ENCODE data around the gene ZSCAN9. TPM values are rescaled to one million over a fixed set of nuclear protein-coding genes. Genes with fewer than 3 reads are reported as not detected.
A peak's percentile ranks its signal among the peaks of the same experiment; 100 is the strongest.

The ZSCAN9 gene
- total RNA-seq, 2 donors from 2014 or later: 9.1 to 10.9 TPM

GRCh38 chr6:28267695-28268059 is 42.6 kb downstream of the ZSCAN9 start:
- H3K4me3 ChIP-seq: peak overlapping the region; percentile 79 to 83
- H3K4me1 ChIP-seq: peaks cover 8% of the 10 kb centered on the region
- ATAC-seq: no peak
- intact Hi-C loops (cut with DNase I): loop anchor here (10.0 kb wide), 1 partner anchor 67 kb away; the partner anchor contains the start of gene ZSCAN31
- 0 to 4% methylated on average over 1 of the region's 1 CpG for WGBS, 2 donors
- peaks cover 0 to 4% of the 10 kb centered on the region in 2 donors for H3K36me3 ChIP-seq (replicated peaks in 1 of 2; ENCODE audit: insufficient read depth in 1 of 2, low read depth in 2 of 2)
- H3K9me3 ChIP-seq: no peaks in the 10 kb centered on the region
- DNase-seq: no peak
- H3K27me3 ChIP-seq: no peaks in the 10 kb centered on the region
- H3K27ac ChIP-seq: peak overlapping the region in 2 of 4 donors; percentile 77 to 85
- TF ChIP-seq, protein P1, sequence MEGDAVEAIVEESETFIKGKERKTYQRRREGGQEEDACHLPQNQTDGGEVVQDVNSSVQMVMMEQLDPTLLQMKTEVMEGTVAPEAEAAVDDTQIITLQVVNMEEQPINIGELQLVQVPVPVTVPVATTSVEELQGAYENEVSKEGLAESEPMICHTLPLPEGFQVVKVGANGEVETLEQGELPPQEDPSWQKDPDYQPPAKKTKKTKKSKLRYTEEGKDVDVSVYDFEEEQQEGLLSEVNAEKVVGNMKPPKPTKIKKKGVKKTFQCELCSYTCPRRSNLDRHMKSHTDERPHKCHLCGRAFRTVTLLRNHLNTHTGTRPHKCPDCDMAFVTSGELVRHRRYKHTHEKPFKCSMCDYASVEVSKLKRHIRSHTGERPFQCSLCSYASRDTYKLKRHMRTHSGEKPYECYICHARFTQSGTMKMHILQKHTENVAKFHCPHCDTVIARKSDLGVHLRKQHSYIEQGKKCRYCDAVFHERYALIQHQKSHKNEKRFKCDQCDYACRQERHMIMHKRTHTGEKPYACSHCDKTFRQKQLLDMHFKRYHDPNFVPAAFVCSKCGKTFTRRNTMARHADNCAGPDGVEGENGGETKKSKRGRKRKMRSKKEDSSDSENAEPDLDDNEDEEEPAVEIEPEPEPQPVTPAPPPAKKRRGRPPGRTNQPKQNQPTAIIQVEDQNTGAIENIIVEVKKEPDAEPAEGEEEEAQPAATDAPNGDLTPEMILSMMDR (IDR thresholded peaks at IDR 0.05): no peak
- no peak for TF ChIP-seq POLR2A (IDR thresholded peaks at IDR 0.05)

DNA sequence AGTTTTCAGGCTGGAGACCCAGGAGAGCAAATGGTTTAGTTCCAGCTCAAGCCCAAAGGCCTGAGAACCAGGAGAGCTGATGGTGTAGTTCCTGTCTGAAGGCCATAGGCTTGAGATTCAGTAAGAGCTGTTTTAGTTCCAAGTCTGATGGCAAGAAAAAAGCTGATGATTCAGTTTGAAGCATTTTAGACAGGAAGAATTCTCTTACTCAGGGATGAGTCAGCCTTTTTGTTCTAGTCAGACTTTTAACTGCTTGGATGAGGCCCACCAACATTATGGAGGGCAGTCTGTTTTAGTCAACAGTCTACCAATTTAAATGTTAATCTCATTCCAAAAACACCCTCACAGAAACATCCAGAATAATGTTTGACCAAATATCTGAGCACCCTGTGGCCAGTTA is 44.4 kb downstream of the ZSCAN9 start:
- H3K36me3 ChIP-seq (replicated peaks in 1 of 2; ENCODE audit: insufficient read depth in 1 of 2, low read depth in 2 of 2): peaks cover 0 to 5% of the 10 kb centered on the region in 2 donors
- TF ChIP-seq POLR2A (IDR thresholded peaks at IDR 0.05): no peak
- TF ChIP-seq, protein P1 (IDR thresholded peaks at IDR 0.05): no peak
- no peaks in the 10 kb centered on the region for H3K9me3 ChIP-seq
- peaks cover 8% of the 10 kb centered on the region for H3K4me1 ChIP-seq
- intact Hi-C loops (cut with DNase I): loop anchor here (10.0 kb wide), 1 partner anchor 65 kb away; the partner anchor contains the start of gene ZSCAN31
- ATAC-seq (no peak), DNase-seq (no peak)
- no peaks in the 10 kb centered on the region for H3K27me3 ChIP-seq
- H3K27ac ChIP-seq: no peak overlapping the region
- no peak overlapping the region for H3K4me3 ChIP-seq

DNA sequence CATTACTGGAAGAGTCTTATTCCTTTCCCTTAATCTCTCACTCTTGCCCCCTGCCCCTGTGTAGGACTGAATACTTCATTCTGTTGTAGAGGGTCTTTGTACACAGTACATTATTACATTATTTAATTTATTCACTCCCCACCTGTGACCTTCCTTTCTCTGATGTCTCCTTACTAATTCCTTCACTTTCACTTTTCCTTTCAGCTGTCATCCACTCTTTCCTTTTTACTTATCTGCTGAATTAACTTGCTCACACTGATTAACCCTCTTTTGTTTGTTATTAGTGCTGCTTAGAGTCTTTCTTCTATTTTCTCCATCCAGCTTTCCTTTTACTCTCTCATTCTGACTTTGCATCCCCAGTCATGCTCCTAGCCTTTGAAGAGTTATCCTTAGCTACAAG is 49.8 kb downstream of the ZSCAN9 start:
- intact Hi-C loops (cut with DNase I): no loop called here
- ATAC-seq (no peak), DNase-seq (no peak)
- no peak overlapping the region for H3K27ac ChIP-seq
- H3K27me3 ChIP-seq: no peaks in the 10 kb centered on the region
- H3K9me3 ChIP-seq: no peaks in the 10 kb centered on the region
- TF ChIP-seq, protein P1 (IDR thresholded peaks at IDR 0.05): no peak
- TF ChIP-seq POLR2A (IDR thresholded peaks at IDR 0.05): no peak
- no peaks in the 10 kb centered on the region for H3K4me1 ChIP-seq
- no peak overlapping the region for H3K4me3 ChIP-seq
- peaks cover 0 to 12% of the 10 kb centered on the region in 2 donors for H3K36me3 ChIP-seq (replicated peaks in 1 of 2; ENCODE audit: insufficient read depth in 1 of 2, low read depth in 2 of 2)

GRCh38 chr6:28277746-28278145 is 52.7 kb downstream of the ZSCAN9 start:
- no peak for DNase-seq
- Histone ChIP-seq H3K9me3 (no peaks in the 10 kb centered on the region), H3K4me3 (no peak overlapping the region), H3K27me3 (no peaks in the 10 kb centered on the region), H3K27ac (no peak overlapping the region), H3K36me3 (replicated peaks in 1 of 2; ENCODE audit: insufficient read depth in 1 of 2, low read depth in 2 of 2) (peaks cover 0 to 7% of the 10 kb centered on the region in 2 donors), H3K4me1 (peaks cover 12% of the 10 kb centered on the region)
- WGBS, 2 donors: 56 to 62% methylated on average over 3 of the region's 3 CpGs
- ATAC-seq: no peak
- no peak for TF ChIP-seq POLR2A (IDR thresholded peaks at IDR 0.05)
- TF ChIP-seq, protein P1 (IDR thresholded peaks at IDR 0.05): no peak
- intact Hi-C loops (cut with DNase I): no loop called here

- peaks cover 0 to 6% of the 10 kb centered on the region in 2 donors for H3K36me3 ChIP-seq (replicated peaks in 1 of 2; ENCODE audit: insufficient read depth in 1 of 2, low read depth in 2 of 2)
- no peak overlapping the region for H3K27ac ChIP-seq
- DNase-seq: no peak
- no peaks in the 10 kb centered on the region for H3K27me3 ChIP-seq
- no peak for TF ChIP-seq POLR2A (IDR thresholded peaks at IDR 0.05)
- TF ChIP-seq, protein P1 (IDR thresholded peaks at IDR 0.05): no peak
- ATAC-seq: no peak
- H3K4me3 ChIP-seq: no peak overlapping the region
- WGBS, 2 donors: 28 to 43% methylated on average over 3 of the region's 3 CpGs
- no peaks in the 10 kb centered on the region for H3K9me3 ChIP-seq
- peaks cover 12% of the 10 kb centered on the region for H3K4me1 ChIP-seq
- intact Hi-C loops (cut with DNase I): no loop called here
Observed at GRCh38 chr6:28280595-28281287, 55.7 kb downstream of the ZSCAN9 start.
